ENCODE data around the gene PDCD6IP.
"Not testable (repeated sequence)": the region's sequence is repeated elsewhere in the genome, so short reads cannot be mapped to it uniquely, and the experiment has no call there.

Gene PDCD6IP

GRCh38 chr3:33798418-33799201, at the start of gene PDCD6IP:
PDCD6IP (plus strand) TSS chr3:33798630; CDS start chr3:33798729, 99 bp downstream.
- peak; percentile 68 to 72 for DNase-seq (ENCODE audit: low read depth in 2 of 2)

- DNase-seq (ENCODE audit: low read depth in 2 of 2) = no peak
These were observed 48.8 kb upstream of the PDCD6IP start for GRCh38 chr3:33749546-33750210.

GRCh38 chr3:33750211-33750548, 48.2 kb upstream of the PDCD6IP start:
- DNase-seq (ENCODE audit: low read depth in 2 of 2) = no peak

- DNase-seq (ENCODE audit: low read depth in 2 of 2) = no peak
These were observed 47.1 kb upstream of the PDCD6IP start for GRCh38 chr3:33751336-33751735.

- not testable (repeated sequence) for DNase-seq (ENCODE audit: low read depth in 2 of 2)
These were observed 44.0 kb upstream of the PDCD6IP start for GRCh38 chr3:33754391-33754790.

- DNase-seq (ENCODE audit: low read depth in 2 of 2) = no peak
These were observed 40.1 kb upstream of the PDCD6IP start for GRCh38 chr3:33758281-33758680.

- no peak for DNase-seq (ENCODE audit: low read depth in 2 of 2)
These were observed 39.6 kb upstream of the PDCD6IP start for GRCh38 chr3:33758864-33759263.

- no peak for DNase-seq (ENCODE audit: low read depth in 2 of 2)
These were observed 29.7 kb upstream of the PDCD6IP start for GRCh38 chr3:33768578-33769330.

- DNase-seq (ENCODE audit: low read depth in 2 of 2) = no peak
These were observed 24.8 kb upstream of the PDCD6IP start for GRCh38 chr3:33773637-33774036.

GRCh38 chr3:33775363-33775762, 23.1 kb upstream of the PDCD6IP start:
- DNase-seq (ENCODE audit: low read depth in 2 of 2) = no peak

- DNase-seq (ENCODE audit: low read depth in 2 of 2) = no peak
These were observed 20.4 kb upstream of the PDCD6IP start for GRCh38 chr3:33777996-33778395.

GRCh38 chr3:33779751-33780150, 18.7 kb upstream of the PDCD6IP start:
- DNase-seq (ENCODE audit: low read depth in 2 of 2) = no peak

- not testable (repeated sequence) for DNase-seq (ENCODE audit: low read depth in 2 of 2)
These were observed 17.0 kb upstream of the PDCD6IP start for GRCh38 chr3:33781413-33781812.

GRCh38 chr3:33786565-33787327, 11.7 kb upstream of the PDCD6IP start:
- DNase-seq (ENCODE audit: low read depth in 2 of 2) = no peak

- DNase-seq (ENCODE audit: low read depth in 2 of 2) = peak in 1 of 2 donors; percentile 15
These were observed 11.0 kb upstream of the PDCD6IP start for GRCh38 chr3:33787328-33788009.

- DNase-seq (ENCODE audit: low read depth in 2 of 2) = no peak
These were observed 9.1 kb upstream of the PDCD6IP start for GRCh38 chr3:33789183-33789954.

GRCh38 chr3:33790091-33790490, 8.3 kb upstream of the PDCD6IP start:
- no peak for DNase-seq (ENCODE audit: low read depth in 2 of 2)

- no peak for DNase-seq (ENCODE audit: low read depth in 2 of 2)
These were observed 6.8 kb upstream of the PDCD6IP start for GRCh38 chr3:33791477-33792166.

- no peak for DNase-seq (ENCODE audit: low read depth in 2 of 2)
These were observed 6.1 kb upstream of the PDCD6IP start for GRCh38 chr3:33792167-33792892.

Measured in stimulated activated CD4-positive, alpha-beta T cell treated with anti-CD3 and anti-CD28 coated beads, Interleukin-1b, Interleukin-23, amount 100 ng/mL, for 1 hour (primary cell).